Fibroblast of pulmonary artery (primary cell): Measurements from ENCODE around the gene POLR2I.

Experiments used
- DNase-seq: peaks from one replicate; pipeline ENCODE4 v3.0.0-alpha.2; 2010; ENCODE audit warnings: low read depth
- H3K4me3 ChIP-seq: replicated peaks from 2 replicates; pipeline ENCODE4 v1.5.1; 2011; ENCODE audit warnings: low read depth, mild to moderate bottlenecking, control low read depth, low read length, moderate library complexity
- TF ChIP-seq, protein P1 (sequence below): IDR thresholded peaks from 2 replicates; pipeline ENCODE4 v1.5.1; 2011; ENCODE audit warnings: mild to moderate bottlenecking, control low read depth, low read length, inconsistent platforms; ENCODE audit errors: missing control alignments

Gene POLR2I

DNA sequence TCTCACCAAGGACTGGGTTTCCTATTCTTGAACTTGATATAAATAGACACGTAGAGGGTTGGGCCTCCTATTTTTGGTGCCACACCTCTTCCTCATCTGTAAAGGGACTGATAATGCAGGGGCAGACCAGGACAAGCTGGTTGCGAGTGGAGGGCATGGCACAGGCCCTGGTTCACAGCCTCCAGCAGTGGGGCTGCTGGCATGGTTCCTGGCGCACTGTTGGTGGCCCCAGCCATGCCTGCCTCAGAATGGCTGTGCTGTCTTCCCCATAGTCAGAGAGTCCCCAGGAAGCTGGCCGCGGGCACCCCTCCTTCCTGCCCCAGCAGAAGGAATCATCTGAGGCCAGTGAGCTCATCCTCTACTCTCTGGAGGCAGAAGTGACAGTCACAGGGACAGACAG lies 14.2 kb downstream of the POLR2I start:
- DNase-seq, result no peak
- TF ChIP-seq, protein P1, sequence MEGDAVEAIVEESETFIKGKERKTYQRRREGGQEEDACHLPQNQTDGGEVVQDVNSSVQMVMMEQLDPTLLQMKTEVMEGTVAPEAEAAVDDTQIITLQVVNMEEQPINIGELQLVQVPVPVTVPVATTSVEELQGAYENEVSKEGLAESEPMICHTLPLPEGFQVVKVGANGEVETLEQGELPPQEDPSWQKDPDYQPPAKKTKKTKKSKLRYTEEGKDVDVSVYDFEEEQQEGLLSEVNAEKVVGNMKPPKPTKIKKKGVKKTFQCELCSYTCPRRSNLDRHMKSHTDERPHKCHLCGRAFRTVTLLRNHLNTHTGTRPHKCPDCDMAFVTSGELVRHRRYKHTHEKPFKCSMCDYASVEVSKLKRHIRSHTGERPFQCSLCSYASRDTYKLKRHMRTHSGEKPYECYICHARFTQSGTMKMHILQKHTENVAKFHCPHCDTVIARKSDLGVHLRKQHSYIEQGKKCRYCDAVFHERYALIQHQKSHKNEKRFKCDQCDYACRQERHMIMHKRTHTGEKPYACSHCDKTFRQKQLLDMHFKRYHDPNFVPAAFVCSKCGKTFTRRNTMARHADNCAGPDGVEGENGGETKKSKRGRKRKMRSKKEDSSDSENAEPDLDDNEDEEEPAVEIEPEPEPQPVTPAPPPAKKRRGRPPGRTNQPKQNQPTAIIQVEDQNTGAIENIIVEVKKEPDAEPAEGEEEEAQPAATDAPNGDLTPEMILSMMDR, result no peak
- no peak overlapping the region for H3K4me3 ChIP-seq

- TF ChIP-seq, protein P1, result no peak
- DNase-seq, result no peak
- no peak overlapping the region for H3K4me3 ChIP-seq
Observed at GRCh38 chr19:36099166-36099785, 15.4 kb downstream of the POLR2I start.

GRCh38 chr19:36097036-36097435 lies 17.6 kb downstream of the POLR2I start:
- TF ChIP-seq, protein P1, result no peak
- DNase-seq, result peak; percentile 36
- no peak overlapping the region for H3K4me3 ChIP-seq

DNA sequence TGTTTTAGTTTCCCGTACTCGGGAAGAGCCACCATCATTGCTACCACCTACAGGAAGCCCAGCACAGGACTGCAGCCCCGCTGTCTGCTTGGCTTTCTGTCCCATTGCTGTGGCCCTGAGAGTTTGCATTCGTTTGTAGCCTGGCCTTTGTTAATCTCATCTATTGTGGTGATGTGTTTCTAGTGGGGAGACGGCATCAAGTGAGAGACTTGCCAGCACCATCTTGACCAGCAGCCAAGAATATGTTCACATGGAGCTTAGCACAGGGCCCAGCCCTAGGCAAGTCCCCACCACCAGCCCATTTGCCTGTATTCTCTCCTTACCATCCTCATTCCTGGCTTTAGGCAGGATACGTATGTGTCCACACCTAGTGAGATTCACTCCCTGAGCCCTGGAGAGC lies 21.0 kb downstream of the POLR2I start:
- peak; percentile 10 for DNase-seq
- TF ChIP-seq, protein P1, result no peak
- H3K4me3 ChIP-seq, result no peak overlapping the region

- no peak for DNase-seq
- H3K4me3 ChIP-seq, result no peak overlapping the region
- TF ChIP-seq, protein P1, result no peak
Observed at GRCh38 chr19:36093146-36093662, 21.5 kb downstream of the POLR2I start.

GRCh38 chr19:36092566-36092965 lies 22.1 kb downstream of the POLR2I start:
- no peak for DNase-seq
- no peak overlapping the region for H3K4me3 ChIP-seq
- TF ChIP-seq, protein P1, result no peak

- TF ChIP-seq, protein P1, result no peak
Observed at GRCh38 chr19:36090910-36091695, 23.6 kb downstream of the POLR2I start.

More at GRCh38 chr19:36090910-36091695, 23.6 kb downstream of the POLR2I start:
- no peak overlapping the region for H3K4me3 ChIP-seq
- no peak for DNase-seq
